Fibroblast of skin of right quadriceps (primary cell): ENCODE results near the gene ASTL.
"Not testable (repeated sequence)": the region's sequence is repeated elsewhere in the genome, so short reads cannot be mapped to it uniquely, and the experiment has no call there.

Source experiments
- DNase-seq: peaks from one replicate; pipeline ENCODE4 v3.0.0-alpha.2; 2013

Gene ASTL

GRCh38 chr2:96095116-96095636 lies 43.1 kb downstream of the ASTL start:
- no peak for DNase-seq

- no peak for DNase-seq
Observed at GRCh38 chr2:96093528-96093927, 44.8 kb downstream of the ASTL start.

- no peak for DNase-seq
Observed at GRCh38 chr2:96092951-96093350, 45.4 kb downstream of the ASTL start.

- DNase-seq, result no peak
Observed at GRCh38 chr2:96092573-96092877, 45.8 kb downstream of the ASTL start.

GRCh38 chr2:96091711-96092572 lies 46.4 kb downstream of the ASTL start:
- DNase-seq, result no peak

GRCh38 chr2:96091141-96091710 lies 47.1 kb downstream of the ASTL start:
- DNase-seq, result no peak

- peak; percentile 10 for DNase-seq
Observed at GRCh38 chr2:96090196-96090926, 47.9 kb downstream of the ASTL start.

GRCh38 chr2:96089356-96090195 lies 48.7 kb downstream of the ASTL start:
- no peak for DNase-seq

GRCh38 chr2:96088340-96089335 lies 49.7 kb downstream of the ASTL start:
- DNase-seq, result no peak

- no peak for DNase-seq
Observed at GRCh38 chr2:96087130-96087529, 51.2 kb downstream of the ASTL start.

- no peak for DNase-seq
Observed at GRCh38 chr2:96085541-96086355, 52.6 kb downstream of the ASTL start.

- not testable (repeated sequence) for DNase-seq
Observed at GRCh38 chr2:96084858-96085518, 53.3 kb downstream of the ASTL start.

GRCh38 chr2:96083989-96084857 lies 54.1 kb downstream of the ASTL start:
- DNase-seq, result no peak

GRCh38 chr2:96083064-96083939 lies 55.0 kb downstream of the ASTL start:
- no peak for DNase-seq

- no peak for DNase-seq
Observed at GRCh38 chr2:96082211-96083063, 55.9 kb downstream of the ASTL start.

GRCh38 chr2:96081042-96081441 lies 57.3 kb downstream of the ASTL start:
- DNase-seq, result no peak

- no peak for DNase-seq
Observed at GRCh38 chr2:96075199-96075771, 63.0 kb downstream of the ASTL start.
